Kidney (tissue), 14 donors: Measurements from ENCODE around the gene NDC1. TPM values are rescaled to one million over a fixed set of nuclear protein-coding genes. Genes with fewer than 3 reads are reported as not detected.
A peak's percentile ranks its signal among the peaks of the same experiment; 100 is the strongest.

ENCODE experiments used
- DNase-seq, 5 donors: peaks; one replicate each; pipeline ENCODE4 v3.0.0-alpha.2; 2013 to 2020
- FAIRE-seq: peaks from 2 replicates; lab custom pipeline; 2012; peaks lifted over from hg19 to GRCh38; lab: Jason Lieb, UNC
- H3K27ac ChIP-seq, 2 donors: one replicate each; pipeline ENCODE4 v1.7.0; 2013; ENCODE audit warnings: low read depth in 2 of 2, low read length in 2 of 2, inconsistent platforms in 1 of 2
- H3K27me3 ChIP-seq: one replicate; pipeline ENCODE4 v1.7.1; 2013; ENCODE audit warnings: low read length, inconsistent platforms; ENCODE audit not compliant: control insufficient read depth, insufficient read depth
- H3K36me3 ChIP-seq, 3 donors: one replicate each; pipeline versions ENCODE4 v1.7.0 to v1.7.1; 2013; ENCODE audit warnings: low read length in 3 of 3, control low read depth in 1 of 3, inconsistent platforms in 1 of 3; ENCODE audit not compliant: insufficient read depth in 3 of 3, control insufficient read depth in 2 of 3
- H3K4me1 ChIP-seq, 3 donors: one replicate each; pipeline versions ENCODE4 v1.7.0 to v1.7.1; 2013; ENCODE audit warnings: low read length in 3 of 3, inconsistent platforms in 1 of 3, low read depth in 1 of 3; ENCODE audit not compliant: control insufficient read depth in 2 of 3, insufficient read depth in 2 of 3
- H3K4me3 ChIP-seq, 3 donors: one replicate each; pipeline versions ENCODE4 v1.7.0 to v1.8.1; 2013; ENCODE audit warnings: low read length in 3 of 3, control low read depth in 1 of 3, inconsistent platforms in 1 of 3
- H3K9ac ChIP-seq, 3 donors: one replicate each; pipeline versions ENCODE4 v1.7.0 to v1.7.1; 2013; ENCODE audit warnings: low read length in 3 of 3, control low read depth in 1 of 3, inconsistent platforms in 1 of 3
- H3K9me3 ChIP-seq, 3 donors: one replicate each; pipeline versions ENCODE4 v1.7.0 to v1.7.1; 2013; ENCODE audit warnings: low read length in 3 of 3, control low read depth in 1 of 3, inconsistent platforms in 1 of 3; ENCODE audit not compliant: control insufficient read depth in 2 of 3, insufficient read depth in 1 of 3
- CTCF ChIP-seq: IDR thresholded peaks from 3 replicates; pipeline ENCODE4 v1.5.1; 2012; ENCODE audit warnings: mild to moderate bottlenecking, moderate library complexity, borderline replicate concordance; ENCODE audit not compliant: insufficient read depth; ENCODE audit errors: extremely low read depth
- intact Hi-C: fragments of 100-400 bp; cut with DNase I; formaldehyde crosslinking; loops from one replicate; pipeline ENCODE4 v1.11.1; 2022
- polyA plus RNA-seq: library from polyadenylated mRNA; stranded (reverse); fragments of 350-450 nt; fragmentation: Illumina TruSeq; extraction: RNeasy Lipid Tissue Mini Kit (QIAGEN cat#74804); gene quantifications from one replicate; pipeline ENCODE4 v1.2.3, GENCODE V29; 2014; ENCODE audit warnings: low read depth, low replicate concordance; ENCODE audit not compliant: insufficient read depth
- total RNA-seq: library from RNA; stranded (reverse); fragmentation: NEBNext Ultra II Directional; extraction: Animal tissue kit (Norgen Biotek cat#: 25700); gene quantifications from one replicate; pipeline ENCODE4 v1.2.1, GENCODE V29; 2021
- donor health status: control.
- donor health status: control.
- donor health status: control.
- donor health status: control.
- donor health status: control.
- donor health status: DM: yes; HTN: yes; CAD: no.
- donor health status: Normal renal cell carcinoma (clear cell type).

NDC1 gene
- total and polyA plus RNA-seq, 2 donors from 2014 or later = 5.6 to 8.5 TPM

- DNase-seq (no peak), FAIRE-seq (no peak)
- Histone ChIP-seq H3K27me3 (no peaks in the 10 kb centered on the region), H3K27ac (peak overlapping the region in 1 of 2 donors; percentile 26), H3K4me1 (peaks cover 0 to 19% (median 11%) of the 10 kb centered on the region in 3 donors), H3K9ac (no peak overlapping the region), H3K36me3 (no peaks in the 10 kb centered on the region), H3K4me3 (no peak overlapping the region), H3K9me3 (no peaks in the 10 kb centered on the region)
- intact Hi-C loops = no loop called here
- no peak for TF ChIP-seq CTCF
These were observed 109.2 kb downstream of the NDC1 start for GRCh38 chr1:53728702-53729455.

DNA sequence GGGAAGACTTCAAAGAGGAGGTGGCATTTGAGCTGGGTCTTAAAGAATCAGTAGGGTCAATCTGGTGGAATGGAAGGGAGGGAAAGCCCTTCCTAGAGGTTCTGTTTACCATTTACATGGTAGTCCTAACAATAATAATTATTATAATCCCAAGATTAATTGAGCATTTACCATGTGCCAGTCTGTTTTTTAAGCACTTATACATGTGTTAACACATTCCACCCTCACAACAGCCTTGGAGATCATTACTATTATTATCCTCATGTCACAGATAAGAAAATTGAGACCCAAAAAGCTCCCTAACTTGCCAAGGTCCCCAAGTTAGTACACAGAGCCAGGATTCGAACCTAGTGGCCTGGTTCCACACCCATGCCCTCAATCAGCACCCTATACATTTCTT, 109.9 kb downstream of the NDC1 start:
- Histone ChIP-seq H3K9me3 (no peaks in the 10 kb centered on the region), H3K9ac (no peak overlapping the region), H3K36me3 (no peaks in the 10 kb centered on the region), H3K4me3 (no peak overlapping the region), H3K27me3 (no peaks in the 10 kb centered on the region), H3K27ac (no peak overlapping the region), H3K4me1 (peaks cover 0 to 19% (median 11%) of the 10 kb centered on the region in 3 donors)
- no peak for DNase-seq
- FAIRE-seq = no peak
- TF ChIP-seq CTCF = no peak
- intact Hi-C loops = no loop called here

GRCh38 chr1:53727461-53728092, 110.5 kb downstream of the NDC1 start:
- no peaks in the 10 kb centered on the region for H3K9me3 ChIP-seq
- H3K4me3 ChIP-seq = no peak overlapping the region
- no peak for TF ChIP-seq CTCF
- no peaks in the 10 kb centered on the region for H3K36me3 ChIP-seq
- intact Hi-C loops = no loop called here
- peaks cover 0 to 19% (median 11%) of the 10 kb centered on the region in 3 donors for H3K4me1 ChIP-seq
- no peak for FAIRE-seq
- DNase-seq = no peak
- no peak overlapping the region for H3K9ac ChIP-seq
- no peaks in the 10 kb centered on the region for H3K27me3 ChIP-seq
- peak overlapping the region in 1 of 2 donors; percentile 29 for H3K27ac ChIP-seq
